Epithelial cell of proximal tubule (primary cell): ENCODE results near the gene PMEL. TPM values are rescaled to one million over a fixed set of nuclear protein-coding genes. Genes with fewer than 3 reads are reported as not detected.

Experiments used
- DNase-seq: peaks from one replicate; pipeline ENCODE4 v3.0.0-alpha.2; 2011; ENCODE audit warnings: low read depth
- H3K4me3 ChIP-seq: 2 replicates; pipeline ENCODE4 v1.5.1; 2011; ENCODE audit warnings: low read depth, mild to moderate bottlenecking, low read length
- CTCF ChIP-seq: conservative IDR thresholded peaks from 2 replicates; pipeline ENCODE4 v1.5.1; 2012; ENCODE audit warnings: low read depth, mild to moderate bottlenecking, low read length
- total RNA-seq: library from RNA; depleted of rRNA; stranded (reverse); fragments of >200 nt; gene quantifications from 2 replicates; pipeline ENCODE4 v1.2.3, GENCODE V29; 2015

Gene PMEL
- total RNA-seq, 1 donor from 2014 or later: 3.7 TPM

DNA sequence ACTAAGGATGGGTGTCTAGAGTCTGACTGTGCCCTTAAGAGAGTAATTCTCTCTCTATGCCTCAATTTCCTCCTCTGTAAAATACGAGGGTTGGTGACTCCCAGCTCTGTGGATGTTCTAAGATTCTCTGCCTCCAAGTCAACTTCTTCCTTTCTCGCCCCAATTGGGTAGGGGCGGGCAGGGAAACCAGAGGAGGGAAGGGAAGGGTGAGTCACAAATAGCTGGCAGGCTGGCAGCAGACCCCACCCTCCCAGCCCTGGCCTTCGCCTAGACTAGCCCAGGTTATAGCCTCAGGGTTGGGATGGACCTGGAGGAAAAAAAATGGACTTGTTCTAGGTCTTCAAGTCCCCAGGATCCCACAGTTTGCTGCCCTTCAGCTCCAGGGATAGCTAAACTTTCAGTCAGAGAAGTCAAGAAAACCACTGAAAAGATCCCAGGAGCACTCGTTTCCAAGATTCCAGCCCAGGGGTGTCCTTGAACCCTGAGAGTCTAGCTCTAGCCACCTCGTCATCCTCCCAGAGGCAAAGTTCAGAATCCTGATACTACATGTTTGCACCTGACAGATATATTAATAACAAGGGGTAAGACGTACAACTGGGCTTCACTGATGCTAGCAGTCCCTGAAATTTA, 32.6 kb downstream of the PMEL start:
- peak overlapping the region; percentile 83 for H3K4me3 ChIP-seq
- TF ChIP-seq CTCF: no peak
- DNase-seq: no peak

DNA sequence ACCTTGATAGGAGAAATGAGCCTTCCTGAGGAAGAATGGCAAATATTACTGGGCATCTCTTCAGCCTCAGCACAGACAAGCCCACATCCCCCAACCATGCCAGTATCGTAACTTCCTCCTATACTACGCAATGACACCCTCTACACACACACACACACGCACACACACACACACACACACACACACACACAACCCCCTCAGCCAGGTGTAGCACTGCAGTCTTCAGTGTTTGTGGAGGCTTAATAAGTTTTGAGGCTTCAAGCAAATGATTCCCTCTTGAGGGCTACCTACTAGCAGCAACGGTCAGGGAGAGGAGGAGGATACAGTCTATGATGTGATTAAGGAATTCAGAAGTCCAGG, 33.3 kb downstream of the PMEL start:
- no peak for DNase-seq
- peak overlapping the region; percentile 83 for H3K4me3 ChIP-seq
- no peak for TF ChIP-seq CTCF

GRCh38 chr12:55931780-55932550, 33.9 kb downstream of the PMEL start:
- DNase-seq: no peak
- no peak for TF ChIP-seq CTCF
- H3K4me3 ChIP-seq: peak overlapping the region; percentile 83

GRCh38 chr12:55931317-55931779, 34.5 kb downstream of the PMEL start:
- peak overlapping the region; percentile 83 for H3K4me3 ChIP-seq
- TF ChIP-seq CTCF: no peak
- no peak for DNase-seq

GRCh38 chr12:55930771-55931316, 35.0 kb downstream of the PMEL start, which contains the start of gene DGKA:
Gene DGKA, plus strand, starts transcription at chr12:55931162. Its CDS starts 5,342 bp downstream, at chr12:55936504.
- H3K4me3 ChIP-seq: peak within 1 kb of the TSS; percentile 83
- DNase-seq: no peak
- TF ChIP-seq CTCF: peak; percentile 70

GRCh38 chr12:55929306-55929791, 36.5 kb downstream of the PMEL start:
- H3K4me3 ChIP-seq: no peak overlapping the region
- DNase-seq: no peak
- TF ChIP-seq CTCF: no peak
